GM23248 (cell line): ENCODE data around the gene YPEL3. TPM values are rescaled to one million over a fixed set of nuclear protein-coding genes. Genes with fewer than 3 reads are reported as not detected.

Experiments
- DNase-seq: peaks from one replicate; pipeline ENCODE4 v3.0.0-alpha.2; 2015
- H2AFZ ChIP-seq: fragments of 200-600 bp; sonication (generic); 2 replicates; pipeline ENCODE4 v1.6.1; 2016; ENCODE audit warnings: antibody characterized with exemption
- H3F3A ChIP-seq: fragments of 200-600 bp; sonication (generic); 2 replicates; pipeline ENCODE4 v1.6.1; 2016; ENCODE audit warnings: mild to moderate bottlenecking, antibody characterized with exemption, mixed run types; ENCODE audit not compliant: insufficient read depth
- H3K27ac ChIP-seq: fragments of 200-600 bp; sonication (generic); 2 replicates; pipeline ENCODE4 v1.5.1; 2016; ENCODE audit warnings: mild to moderate bottlenecking
- H3K27me3 ChIP-seq: fragments of 200-600 bp; sonication (generic); replicated peaks from 2 replicates; pipeline ENCODE4 v1.6.1; 2016; ENCODE audit warnings: mild to moderate bottlenecking; ENCODE audit not compliant: insufficient read depth
- H3K36me3 ChIP-seq: fragments of 200-600 bp; sonication (generic); 2 replicates; pipeline ENCODE4 v1.6.1; 2016; ENCODE audit warnings: low read depth, mild to moderate bottlenecking
- H3K4me1 ChIP-seq: fragments of 200-600 bp; sonication (generic); 2 replicates; pipeline ENCODE4 v1.6.1; 2016; ENCODE audit warnings: mild to moderate bottlenecking; ENCODE audit not compliant: insufficient read depth
- H3K4me2 ChIP-seq: fragments of 200-600 bp; sonication (generic); one replicate; pipeline ENCODE4 v1.6.1; 2016; ENCODE audit warnings: mild to moderate bottlenecking; ENCODE audit not compliant: unreplicated experiment
- H3K4me3 ChIP-seq: fragments of 200-600 bp; sonication (generic); 2 replicates; pipeline ENCODE4 v1.5.1; 2016; ENCODE audit warnings: mild to moderate bottlenecking
- H3K79me2 ChIP-seq: fragments of 200-600 bp; sonication (generic); 2 replicates; pipeline ENCODE4 v1.6.1; 2016; ENCODE audit warnings: mild to moderate bottlenecking; ENCODE audit not compliant: insufficient read depth
- H3K9ac ChIP-seq: fragments of 200-600 bp; sonication (generic); 2 replicates; pipeline ENCODE4 v1.6.1; 2016; ENCODE audit warnings: mild to moderate bottlenecking
- H3K9me2 ChIP-seq: fragments of 200-600 bp; sonication (generic); 2 replicates; pipeline ENCODE4 v1.6.1; 2016; ENCODE audit warnings: mixed run types, mild to moderate bottlenecking, moderate library complexity; ENCODE audit not compliant: insufficient read depth
- H3K9me3 ChIP-seq: fragments of 200-600 bp; sonication (generic); one replicate; pipeline ENCODE4 v1.6.1; 2017; ENCODE audit warnings: low read depth
- H4K20me1 ChIP-seq: fragments of 200-600 bp; sonication (generic); 2 replicates; pipeline ENCODE4 v1.6.0; 2016; ENCODE audit not compliant: insufficient read depth
- EZH2 ChIP-seq: fragments of 200-600 bp; sonication (generic); IDR thresholded peaks from 2 replicates; pipeline ENCODE4 v1.6.1; 2018; ENCODE audit warnings: antibody characterized with exemption, mild to moderate bottlenecking; ENCODE audit not compliant: insufficient read depth, poor library complexity, severe bottlenecking
- EZH2phosphoT487 ChIP-seq: fragments of 200-600 bp; sonication (generic); IDR thresholded peaks from 2 replicates; pipeline ENCODE4 v1.6.1; 2018; ENCODE audit warnings: antibody characterized with exemption, moderate library complexity, mild to moderate bottlenecking, low read depth; ENCODE audit not compliant: insufficient read depth
- WGBS, 2 experiments: methylation state at CpG; one replicate each; pipeline ENCODE4 v1.1.6; 2015 to 2017; ENCODE audit warnings: low lambda C conversion rate in 2 of 2, low coverage in 1 of 2; ENCODE audit errors: missing lambda C conversion rate in 2 of 2; 5-methylcytosine and 5-hydroxymethylcytosine counted together
- in situ Hi-C: fragments of 300-500 bp; cut with MboI; formaldehyde crosslinking; loops from 2 replicates; pipeline ENCODE4 v1.15.0; 2020
- polyA plus RNA-seq: library from polyadenylated mRNA; unstranded; fragments of >200 nt; fragmentation: Nextera tagmentation; extraction: Ambion mirVana; gene quantifications from 2 replicates; pipeline ENCODE4 v1.2.1, GENCODE V29; 2016
- total RNA-seq: library from RNA; depleted of rRNA; stranded (reverse); fragments of >200 nt; shearing (Covaris generic); gene quantifications from 2 replicates; pipeline ENCODE4 v1.2.3, GENCODE V29; 2014

YPEL3 gene
- total and polyA plus RNA-seq, 2 experiments from 2014 or later = 100.0 to 200 TPM

GRCh38 chr16:30070490-30070889, 25.5 kb downstream of the YPEL3 start:
- Histone ChIP-seq H3K79me2 (peaks cover 63% of the 10 kb centered on the region), H3K27ac (peak overlapping the region; percentile 35), H3K9me2 (no peaks in the 10 kb centered on the region), H3K4me2 (peak overlapping the region; percentile 91), H3K27me3 (no peaks in the 10 kb centered on the region), H3F3A (peaks cover 88% of the 10 kb centered on the region), H3K9ac (peak overlapping the region; percentile 92; the same call in 1 of the 2 replicates), H3K36me3 (peaks cover 60% of the 10 kb centered on the region), H4K20me1 (peaks cover 26% of the 10 kb centered on the region; the same call in 1 of the 2 replicates), H3K4me1 (peaks cover 34% of the 10 kb centered on the region), H2AFZ (no peak overlapping the region), H3K9me3 (no peaks in the 10 kb centered on the region), H3K4me3 (peak overlapping the region; percentile 82; the same call in 1 of the 2 replicates)
- in situ Hi-C loops = loop anchor here (5.0 kb wide), 1 partner anchor 52 kb away; the partner anchor contains the start of gene MAPK3
- TF ChIP-seq EZH2phosphoT487 = no peak
- no peak for TF ChIP-seq EZH2
- DNase-seq = no peak

- peaks cover 26% of the 10 kb centered on the region; the same call in 1 of the 2 replicates for H4K20me1 ChIP-seq
- no peaks in the 10 kb centered on the region for H3K9me3 ChIP-seq
- peak overlapping the region; percentile 91 for H3K4me2 ChIP-seq
- H3K79me2 ChIP-seq = peaks cover 63% of the 10 kb centered on the region
- H3K9ac ChIP-seq = peak overlapping the region; percentile 92
- H3K9me2 ChIP-seq = no peaks in the 10 kb centered on the region
- H3K27me3 ChIP-seq = no peaks in the 10 kb centered on the region
- H2AFZ ChIP-seq = no peak overlapping the region
- DNase-seq = no peak
- in situ Hi-C loops = loop anchor here (5.0 kb wide), 1 partner anchor 52 kb away; the partner anchor contains the start of gene MAPK3
- peaks cover 60% of the 10 kb centered on the region for H3K36me3 ChIP-seq
- peaks cover 30% of the 10 kb centered on the region for H3K4me1 ChIP-seq
- peaks cover 82% of the 10 kb centered on the region for H3F3A ChIP-seq
- TF ChIP-seq EZH2 = no peak
- no peak for TF ChIP-seq EZH2phosphoT487
- H3K27ac ChIP-seq = peak overlapping the region; percentile 35
- H3K4me3 ChIP-seq = peak overlapping the region; percentile 82
- 79 to 82% methylated on average over 27 to 31 of the region's 31 CpGs for WGBS, 2 experiments
Measured at GRCh38 chr16:30069611-30070462, 26.2 kb downstream of the YPEL3 start.

- H4K20me1 ChIP-seq = peaks cover 26% of the 10 kb centered on the region; the same call in 1 of the 2 replicates
- peak overlapping the region; percentile 92 for H3K9ac ChIP-seq
- no peak overlapping the region for H2AFZ ChIP-seq
- H3K27ac ChIP-seq = peak overlapping the region; percentile 35
- WGBS, 2 experiments = 86 to 89% methylated on average over 17 of the region's 17 CpGs
- peak overlapping the region; percentile 82 for H3K4me3 ChIP-seq
- H3K9me2 ChIP-seq = no peaks in the 10 kb centered on the region
- H3K4me1 ChIP-seq = peaks cover 35% of the 10 kb centered on the region
- peak overlapping the region; percentile 91 for H3K4me2 ChIP-seq
- TF ChIP-seq EZH2 (no peak), EZH2phosphoT487 (no peak)
- DNase-seq = peak; percentile 65
- peaks cover 66% of the 10 kb centered on the region for H3K79me2 ChIP-seq
- in situ Hi-C loops = no loop called here
- H3K36me3 ChIP-seq = peaks cover 60% of the 10 kb centered on the region
- peaks cover 73% of the 10 kb centered on the region for H3F3A ChIP-seq
- H3K9me3 ChIP-seq = no peaks in the 10 kb centered on the region
- H3K27me3 ChIP-seq = no peaks in the 10 kb centered on the region
Measured at GRCh38 chr16:30068750-30069610, 27.0 kb downstream of the YPEL3 start.

GRCh38 chr16:30068333-30068732, 27.7 kb downstream of the YPEL3 start:
- Histone ChIP-seq H2AFZ (no peak overlapping the region), H3K4me1 (peaks cover 41% of the 10 kb centered on the region), H3K9me2 (no peaks in the 10 kb centered on the region), H3K27ac (peak overlapping the region; percentile 35), H3K27me3 (no peaks in the 10 kb centered on the region), H3K9ac (peak overlapping the region; percentile 92), H3K36me3 (peaks cover 56% of the 10 kb centered on the region), H3F3A (peaks cover 71% of the 10 kb centered on the region), H3K4me3 (peak overlapping the region; percentile 82), H3K4me2 (peak overlapping the region; percentile 91), H3K9me3 (no peaks in the 10 kb centered on the region), H4K20me1 (peaks cover 26% of the 10 kb centered on the region; the same call in 1 of the 2 replicates), H3K79me2 (peaks cover 73% of the 10 kb centered on the region)
- in situ Hi-C loops = no loop called here
- WGBS, 2 experiments = 81 to 86% methylated on average over 9 of the region's 9 CpGs
- DNase-seq = no peak
- TF ChIP-seq EZH2 = no peak
- TF ChIP-seq EZH2phosphoT487 = no peak
